NB4 (cell line): ENCODE data around the gene XPO4.

Source experiments
- CTCF ChIP-seq: IDR thresholded peaks from one replicate; pipeline ENCODE4 v1.5.1; 2012; ENCODE audit warnings: low read depth, low read length
- MAX ChIP-seq: IDR thresholded peaks from 2 replicates; pipeline ENCODE4 v1.6.1; 2011; ENCODE audit warnings: low read depth, low read length
- MYC ChIP-seq: IDR thresholded peaks from 2 replicates; pipeline ENCODE4 v1.6.1; 2011; ENCODE audit warnings: low read depth, low read length

- no peak for TF ChIP-seq CTCF
- TF ChIP-seq MAX, result no peak
- TF ChIP-seq MYC, result no peak
These were observed 89.7 kb downstream of the XPO4 start for GRCh38 chr13:20812890-20813289.
